ENCODE measurements around the gene TCF12. TPM values are rescaled to one million over a fixed set of nuclear protein-coding genes. Genes with fewer than 3 reads are reported as not detected.

The TCF12 gene
- total RNA-seq, 1 donor from 2014 or later: 123 TPM

DNA sequence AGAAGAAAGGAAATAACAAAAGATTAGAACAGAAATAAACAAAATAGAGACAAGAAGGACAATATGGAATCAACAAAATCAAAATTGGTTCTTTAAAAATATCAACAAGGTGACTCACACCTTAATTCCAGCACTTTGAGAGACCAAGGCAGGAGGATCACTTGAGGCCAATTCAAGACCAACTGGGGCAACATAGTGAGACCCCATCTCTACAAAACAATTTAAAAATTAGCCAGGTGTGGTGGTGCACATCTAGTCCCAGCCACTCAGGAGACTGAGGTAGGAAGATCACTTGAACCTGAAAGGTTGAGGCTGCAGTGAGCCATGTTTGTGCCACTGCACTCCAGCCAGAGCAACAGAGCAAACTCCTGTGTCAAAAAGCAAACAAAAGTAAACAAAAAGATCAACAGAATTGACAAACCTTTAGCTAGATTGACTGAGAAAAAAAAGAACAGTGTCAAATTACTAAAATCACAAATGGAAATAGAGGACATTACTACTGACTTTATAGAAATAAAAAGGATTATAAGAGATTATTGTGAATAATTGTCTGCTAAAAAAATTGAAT, 267.1 kb downstream of the TCF12 start:
- H3K4me3 Mint-ChIP-seq (ENCODE audit: unreplicated experiment): no peak overlapping the region
- no peak overlapping the region for H3K27ac Mint-ChIP-seq (ENCODE audit: unreplicated experiment)
- no peaks in the 10 kb centered on the region for H3K4me1 Mint-ChIP-seq (ENCODE audit: unreplicated experiment)
- H3K36me3 Mint-ChIP-seq (ENCODE audit: low read depth, unreplicated experiment): peaks cover 16% of the 10 kb centered on the region
- DNase-seq (ENCODE audit: low spot score): no peak
- TF ChIP-seq, protein P1, sequence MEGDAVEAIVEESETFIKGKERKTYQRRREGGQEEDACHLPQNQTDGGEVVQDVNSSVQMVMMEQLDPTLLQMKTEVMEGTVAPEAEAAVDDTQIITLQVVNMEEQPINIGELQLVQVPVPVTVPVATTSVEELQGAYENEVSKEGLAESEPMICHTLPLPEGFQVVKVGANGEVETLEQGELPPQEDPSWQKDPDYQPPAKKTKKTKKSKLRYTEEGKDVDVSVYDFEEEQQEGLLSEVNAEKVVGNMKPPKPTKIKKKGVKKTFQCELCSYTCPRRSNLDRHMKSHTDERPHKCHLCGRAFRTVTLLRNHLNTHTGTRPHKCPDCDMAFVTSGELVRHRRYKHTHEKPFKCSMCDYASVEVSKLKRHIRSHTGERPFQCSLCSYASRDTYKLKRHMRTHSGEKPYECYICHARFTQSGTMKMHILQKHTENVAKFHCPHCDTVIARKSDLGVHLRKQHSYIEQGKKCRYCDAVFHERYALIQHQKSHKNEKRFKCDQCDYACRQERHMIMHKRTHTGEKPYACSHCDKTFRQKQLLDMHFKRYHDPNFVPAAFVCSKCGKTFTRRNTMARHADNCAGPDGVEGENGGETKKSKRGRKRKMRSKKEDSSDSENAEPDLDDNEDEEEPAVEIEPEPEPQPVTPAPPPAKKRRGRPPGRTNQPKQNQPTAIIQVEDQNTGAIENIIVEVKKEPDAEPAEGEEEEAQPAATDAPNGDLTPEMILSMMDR (IDR thresholded peaks at IDR 0.05; ENCODE audit: unreplicated experiment): no peak
- no peaks in the 10 kb centered on the region for H3K27me3 Mint-ChIP-seq (ENCODE audit: unreplicated experiment)
- no peaks in the 10 kb centered on the region for H3K9me3 Mint-ChIP-seq (ENCODE audit: unreplicated experiment)

DNA sequence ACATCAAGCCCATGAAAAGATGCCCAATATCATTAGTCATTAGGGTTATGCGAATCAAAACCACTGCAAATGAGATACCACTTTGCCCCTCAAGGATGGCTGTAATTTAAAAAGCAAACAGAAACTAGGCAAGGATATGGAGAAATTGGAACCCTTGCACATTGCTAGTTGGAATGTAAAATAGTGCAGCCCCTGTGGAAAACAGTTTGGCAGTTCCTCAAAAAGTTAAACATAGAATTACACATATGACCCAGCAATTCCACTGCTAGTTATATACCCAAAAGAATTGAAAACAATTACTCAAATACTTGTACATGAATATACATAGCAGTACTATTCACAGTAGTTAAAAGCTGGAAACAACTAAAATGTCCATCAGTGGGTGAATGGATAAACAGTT, 271.0 kb downstream of the TCF12 start:
- Mint-ChIP-seq H3K4me3 (ENCODE audit: unreplicated experiment) (no peak overlapping the region), H3K27me3 (ENCODE audit: unreplicated experiment) (no peaks in the 10 kb centered on the region), H3K4me1 (ENCODE audit: unreplicated experiment) (no peaks in the 10 kb centered on the region), H3K36me3 (ENCODE audit: low read depth, unreplicated experiment) (peaks cover 20% of the 10 kb centered on the region), H3K9me3 (ENCODE audit: unreplicated experiment) (no peaks in the 10 kb centered on the region), H3K27ac (ENCODE audit: unreplicated experiment) (no peak overlapping the region)
- no peak for DNase-seq (ENCODE audit: low spot score)
- TF ChIP-seq, protein P1 (IDR thresholded peaks at IDR 0.05; ENCODE audit: unreplicated experiment): no peak

DNA sequence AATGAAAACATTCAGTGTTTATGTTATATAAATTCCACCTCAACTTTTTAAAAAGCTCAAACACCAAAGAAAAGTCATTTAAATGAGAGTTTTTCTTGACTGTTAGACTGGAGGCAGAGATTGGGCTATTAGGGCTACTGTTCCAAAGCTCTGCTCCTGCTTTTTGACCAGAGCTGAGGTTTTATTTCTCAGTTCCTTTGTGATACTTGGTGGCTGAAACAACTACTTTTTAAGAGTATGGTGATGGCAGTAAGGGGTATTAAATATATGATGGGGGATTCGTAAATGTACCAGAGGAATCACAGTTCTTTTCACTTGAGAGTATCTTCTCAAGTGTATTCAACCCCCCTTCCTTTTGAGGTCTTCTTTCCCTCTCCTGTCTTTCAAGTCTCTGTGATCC, 271.8 kb downstream of the TCF12 start:
- Mint-ChIP-seq H3K9me3 (ENCODE audit: unreplicated experiment) (no peaks in the 10 kb centered on the region), H3K4me3 (ENCODE audit: unreplicated experiment) (no peak overlapping the region), H3K36me3 (ENCODE audit: low read depth, unreplicated experiment) (peaks cover 20% of the 10 kb centered on the region), H3K27me3 (ENCODE audit: unreplicated experiment) (no peaks in the 10 kb centered on the region), H3K4me1 (ENCODE audit: unreplicated experiment) (no peaks in the 10 kb centered on the region), H3K27ac (ENCODE audit: unreplicated experiment) (no peak overlapping the region)
- DNase-seq (ENCODE audit: low spot score): no peak
- TF ChIP-seq, protein P1 (IDR thresholded peaks at IDR 0.05; ENCODE audit: unreplicated experiment): no peak

DNA sequence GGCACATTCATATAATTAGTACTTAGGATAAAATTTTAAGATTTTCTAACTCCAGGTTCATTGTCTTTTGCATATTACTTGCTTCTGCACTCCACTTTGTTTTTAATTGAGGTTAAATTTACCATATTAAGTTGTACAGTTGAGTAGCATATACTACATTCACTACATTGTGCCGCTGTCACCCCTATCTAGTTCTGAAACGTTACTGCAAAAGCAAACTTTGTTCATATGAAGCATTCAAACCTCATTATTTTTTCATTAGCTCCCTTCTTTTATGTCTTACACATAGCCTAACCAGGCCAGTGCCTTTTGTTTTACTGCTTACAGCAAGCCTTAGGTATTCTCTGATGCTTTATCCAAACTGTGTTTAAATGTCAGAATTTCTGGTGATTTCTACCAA, 274.7 kb downstream of the TCF12 start:
- no peaks in the 10 kb centered on the region for H3K4me1 Mint-ChIP-seq (ENCODE audit: unreplicated experiment)
- DNase-seq (ENCODE audit: low spot score): no peak
- no peaks in the 10 kb centered on the region for H3K27me3 Mint-ChIP-seq (ENCODE audit: unreplicated experiment)
- H3K9me3 Mint-ChIP-seq (ENCODE audit: unreplicated experiment): no peaks in the 10 kb centered on the region
- H3K27ac Mint-ChIP-seq (ENCODE audit: unreplicated experiment): no peak overlapping the region
- no peak overlapping the region for H3K4me3 Mint-ChIP-seq (ENCODE audit: unreplicated experiment)
- TF ChIP-seq, protein P1 (IDR thresholded peaks at IDR 0.05; ENCODE audit: unreplicated experiment): no peak
- H3K36me3 Mint-ChIP-seq (ENCODE audit: low read depth, unreplicated experiment): peaks cover 4% of the 10 kb centered on the region

DNA sequence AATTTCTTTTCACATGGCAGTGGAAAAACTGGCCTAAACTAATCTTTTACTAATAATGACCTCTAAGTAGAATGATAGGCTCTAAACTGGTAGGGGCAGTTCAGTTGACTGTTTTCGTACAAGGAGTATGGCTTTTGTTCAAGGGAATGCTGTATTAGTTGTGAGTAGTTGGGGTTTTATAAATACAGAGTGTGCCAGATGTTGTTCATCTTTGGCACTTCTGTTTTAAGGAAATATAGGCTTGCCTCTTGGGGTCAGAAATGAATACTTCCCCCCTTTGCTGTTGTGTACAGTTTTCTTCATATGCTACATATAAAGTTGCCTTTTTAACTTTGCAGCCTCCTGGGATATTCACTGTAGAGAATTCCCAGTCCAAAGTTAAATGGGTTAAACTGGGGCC, 276.9 kb downstream of the TCF12 start:
- TF ChIP-seq, protein P1 (IDR thresholded peaks at IDR 0.05; ENCODE audit: unreplicated experiment): no peak
- no peak for DNase-seq (ENCODE audit: low spot score)
- Mint-ChIP-seq H3K9me3 (ENCODE audit: unreplicated experiment) (no peaks in the 10 kb centered on the region), H3K4me3 (ENCODE audit: unreplicated experiment) (no peak overlapping the region), H3K27me3 (ENCODE audit: unreplicated experiment) (no peaks in the 10 kb centered on the region), H3K27ac (ENCODE audit: unreplicated experiment) (no peak overlapping the region), H3K36me3 (ENCODE audit: low read depth, unreplicated experiment) (peaks cover 4% of the 10 kb centered on the region), H3K4me1 (ENCODE audit: unreplicated experiment) (peaks cover 3% of the 10 kb centered on the region)
